ENCODE measurements around the gene WWTR1.

DNA sequence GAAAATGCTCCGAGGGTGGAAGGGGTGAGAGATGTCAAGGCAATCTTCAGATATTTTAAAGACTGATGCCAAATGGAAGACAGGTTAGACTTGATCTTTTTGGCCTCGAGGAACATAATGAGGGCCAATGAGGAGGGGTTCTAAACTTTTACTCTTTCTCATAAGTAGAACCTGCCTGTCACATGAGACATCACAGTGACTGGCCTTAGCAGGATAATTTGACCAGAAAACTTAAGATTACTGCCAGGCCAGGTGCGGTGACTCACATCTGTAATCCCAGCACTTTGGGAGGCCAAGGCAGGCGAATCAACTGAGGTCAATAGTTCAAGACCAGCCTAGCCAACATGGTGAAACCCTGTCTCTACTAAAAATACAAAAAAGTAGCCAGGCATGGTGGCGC, 171.1 kb downstream of the WWTR1 start:
- TF ChIP-seq POLR2A (IDR thresholded peaks at IDR 0.05; ENCODE audit: low read length), result no peak
- TF ChIP-seq GATA1 (IDR thresholded peaks at IDR 0.05; ENCODE audit: low read depth, low read length), result no peak
